Measurements from ENCODE around the gene MS4A15.

GRCh38 chr11:60777106-60777505 is 20.4 kb downstream of the MS4A15 start:
- TF ChIP-seq CTCF (IDR thresholded peaks at IDR 0.05) (no peak), POLR2A (IDR thresholded peaks at IDR 0.05) (no peak), POLR2AphosphoS5 (IDR thresholded peaks at IDR 0.05) (no peak), EP300 (IDR thresholded peaks at IDR 0.05) (no peak)

Measured in gastroesophageal sphincter (tissue), 3 donors.